ENCODE measurements around the gene RAPGEF3.

Gene RAPGEF3

DNA sequence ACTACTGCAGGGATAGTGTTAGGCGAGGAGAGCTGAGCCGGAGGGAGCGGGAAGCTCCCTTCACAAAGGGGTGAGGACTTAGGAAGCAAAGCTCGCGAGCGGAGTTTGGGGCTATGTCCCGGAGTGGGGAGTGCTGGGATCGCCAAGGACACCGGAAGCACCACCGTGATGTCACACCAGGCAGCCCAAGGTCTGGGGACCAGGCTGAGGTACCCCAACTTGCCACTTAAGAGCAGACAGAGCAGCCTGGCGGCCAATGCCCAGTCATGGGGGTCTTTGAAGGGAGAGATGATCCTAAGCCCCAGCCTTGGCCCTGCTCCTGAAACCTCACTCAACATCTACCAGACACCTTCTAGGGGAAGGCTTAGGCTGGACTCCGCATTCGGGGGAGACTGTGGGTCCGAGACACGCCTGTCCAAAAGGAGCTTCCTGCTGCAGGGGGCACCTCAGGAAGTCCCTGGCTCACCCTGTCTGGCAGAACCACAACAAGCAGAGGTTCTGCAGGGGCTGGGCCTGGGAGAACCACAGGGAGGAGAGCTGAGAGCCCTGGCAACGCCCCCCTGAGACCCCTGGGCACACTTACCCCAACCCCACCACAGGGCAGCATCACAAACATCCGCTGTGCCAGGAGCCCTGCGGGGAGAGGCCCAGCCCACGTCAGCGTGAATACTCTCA, 32.1 kb upstream of the RAPGEF3 start:
- no peak for DNase-seq (ENCODE audit: low spot score)

DNA sequence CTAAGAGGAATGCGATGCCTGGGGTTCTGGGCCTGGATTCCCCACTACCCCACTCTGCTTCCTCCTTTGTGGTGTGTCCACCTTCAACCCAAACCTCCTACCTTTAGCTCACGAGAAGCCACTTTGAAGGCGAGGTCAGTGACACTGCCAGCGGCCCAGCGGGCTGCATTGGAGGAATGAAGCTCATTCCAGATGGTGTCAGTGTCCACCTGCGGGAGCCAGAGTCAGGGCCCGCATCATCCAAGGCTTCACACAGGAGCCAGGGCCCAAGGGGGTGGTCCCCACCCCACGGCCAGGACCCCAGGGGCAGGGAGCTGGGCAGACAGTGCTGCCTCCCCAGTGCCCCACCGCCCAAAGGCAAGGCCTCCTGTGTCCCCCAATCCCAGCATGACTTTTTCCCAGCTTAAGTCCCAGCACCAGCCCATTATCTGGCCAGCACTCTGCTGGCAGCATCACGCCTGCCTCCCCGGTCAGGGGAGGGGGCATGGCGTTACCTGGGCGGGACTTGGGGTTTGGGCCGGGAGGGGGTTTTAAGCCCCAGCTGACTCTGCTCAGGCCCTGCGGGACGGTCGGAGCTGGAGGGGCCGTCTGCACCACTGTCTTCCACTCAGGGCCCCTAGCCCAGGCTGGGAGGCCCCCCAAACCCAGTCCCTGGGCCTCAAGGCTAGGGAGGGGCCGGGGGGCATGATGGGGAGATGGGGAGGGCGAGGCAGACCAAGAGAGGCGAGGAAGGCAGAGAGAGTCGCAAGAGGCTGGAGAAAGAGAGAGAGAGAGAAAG, 31.2 kb upstream of the RAPGEF3 start:
- no peak for DNase-seq (ENCODE audit: low spot score)

DNA sequence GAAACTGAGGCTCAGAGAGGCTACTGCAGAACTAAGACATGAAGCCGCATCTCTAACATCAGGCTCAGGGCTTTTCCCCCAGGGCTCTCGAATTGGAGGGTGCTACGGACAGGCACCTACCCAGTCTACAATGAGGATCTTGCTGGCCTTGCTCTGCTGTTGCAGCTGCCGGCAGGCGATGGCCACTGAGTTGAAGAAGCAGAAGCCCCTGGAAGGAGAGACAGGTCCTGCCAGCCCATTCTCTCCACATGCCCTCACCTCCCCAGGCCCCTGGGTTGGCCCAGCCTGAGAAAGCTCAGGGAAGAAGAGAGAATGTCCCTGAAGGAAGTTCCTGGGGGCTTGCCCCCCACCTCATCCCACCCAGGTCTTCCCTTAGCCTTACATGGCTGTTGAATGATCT, 30.5 kb upstream of the RAPGEF3 start:
- no peak for DNase-seq (ENCODE audit: low spot score)

DNA sequence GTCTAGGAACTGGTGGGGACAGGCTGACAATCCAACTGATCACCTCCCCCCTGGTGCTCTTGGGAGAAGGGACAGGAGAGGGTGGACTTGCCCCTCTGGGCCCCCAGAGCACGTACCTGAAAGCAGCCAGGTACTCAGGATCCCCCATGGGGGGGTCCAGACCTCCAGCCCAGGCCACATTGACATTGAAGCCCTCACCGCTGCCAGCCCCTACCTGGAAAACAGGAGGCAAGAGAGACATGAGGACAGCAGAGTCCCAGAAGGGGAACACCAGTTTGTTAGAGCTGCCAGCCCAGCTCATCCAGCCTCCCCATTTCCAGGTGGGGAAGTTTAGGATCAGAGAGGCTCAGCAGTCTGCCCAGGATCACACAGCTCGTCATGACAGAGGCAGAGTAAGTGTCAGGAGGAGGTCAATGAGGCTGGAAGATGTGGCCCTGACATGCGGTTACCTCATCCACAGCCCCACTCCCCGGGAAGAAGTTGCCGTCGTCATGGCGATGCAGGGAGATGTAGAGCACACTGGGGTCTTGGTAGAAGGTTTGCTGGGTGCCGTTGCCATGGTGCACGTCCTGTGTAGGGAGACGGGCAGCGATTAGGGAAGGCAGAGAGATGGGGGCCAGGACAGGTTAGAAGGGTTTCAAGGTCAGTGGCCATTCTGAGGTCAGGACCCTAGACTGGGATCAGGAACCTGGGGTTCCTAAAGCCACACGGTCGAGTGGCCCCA, 29.1 kb upstream of the RAPGEF3 start:
- DNase-seq (ENCODE audit: low spot score) = no peak

DNA sequence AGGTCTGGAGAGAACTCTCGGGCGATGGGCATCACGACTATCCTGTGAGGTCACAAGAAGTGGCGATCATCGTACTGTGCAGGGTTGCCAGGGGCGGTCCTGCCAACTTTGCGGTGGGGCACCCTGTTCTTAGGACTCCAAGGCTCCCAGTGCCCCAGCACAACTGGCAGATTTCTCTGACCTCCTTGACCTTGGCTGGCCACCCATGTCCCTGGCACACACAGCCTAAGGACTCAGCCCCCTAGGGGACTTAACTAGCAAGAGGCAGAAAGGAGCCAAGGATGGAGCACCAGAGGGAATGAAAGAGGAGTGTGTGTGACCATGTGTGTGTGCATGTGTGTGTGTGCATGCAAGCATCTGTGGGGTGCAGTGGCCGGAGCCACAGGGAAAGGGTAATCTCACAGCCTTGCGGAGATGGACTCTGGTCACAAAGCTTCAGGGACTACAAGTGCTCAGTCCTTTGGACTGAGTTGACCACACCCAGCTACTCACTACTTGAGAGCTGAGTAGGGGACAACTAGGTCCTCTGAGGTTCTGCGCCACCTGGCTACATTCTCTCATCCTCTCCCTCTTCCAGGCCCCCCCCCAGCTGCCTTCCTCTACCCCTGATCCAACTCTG, 28.1 kb upstream of the RAPGEF3 start:
- DNase-seq (ENCODE audit: low spot score) = no peak

DNA sequence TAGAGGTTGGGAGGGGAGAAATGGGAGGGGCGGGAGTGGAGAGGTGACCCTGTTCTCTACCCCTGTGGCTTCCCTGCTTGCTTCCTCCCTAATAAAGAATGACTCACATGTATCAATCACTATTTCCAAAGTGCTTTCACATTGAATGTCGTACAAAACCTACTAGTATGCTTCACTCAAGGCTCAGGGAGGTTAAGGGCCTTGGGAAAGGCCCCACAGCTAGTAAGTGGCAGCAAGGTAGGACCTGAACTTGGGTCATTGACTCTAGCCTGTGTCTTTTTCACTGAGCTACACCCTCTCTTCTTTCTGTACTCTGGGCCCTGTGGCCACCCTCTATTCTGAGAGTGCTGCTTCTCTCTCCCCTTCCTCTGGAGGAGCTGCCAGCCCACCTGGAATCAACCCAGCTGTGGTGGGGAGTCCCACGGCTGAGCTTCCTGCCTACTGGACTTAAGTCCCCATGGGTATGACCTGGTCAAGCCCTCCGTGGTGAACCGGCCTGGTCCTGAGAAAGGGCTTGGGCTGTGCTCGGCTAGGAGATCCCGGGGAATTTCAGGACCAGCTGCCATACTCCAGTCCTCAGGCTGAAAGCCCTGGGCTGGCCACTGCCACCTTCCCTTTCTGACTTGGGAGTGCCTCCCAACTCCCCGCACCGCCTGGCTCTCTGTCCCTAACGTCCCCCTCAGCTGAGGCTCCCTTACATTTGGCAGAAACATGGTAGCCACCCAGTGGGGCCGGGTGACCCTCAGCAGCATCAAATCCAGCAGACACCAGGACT, 27.4 kb upstream of the RAPGEF3 start:
- no peak for DNase-seq (ENCODE audit: low spot score)

DNA sequence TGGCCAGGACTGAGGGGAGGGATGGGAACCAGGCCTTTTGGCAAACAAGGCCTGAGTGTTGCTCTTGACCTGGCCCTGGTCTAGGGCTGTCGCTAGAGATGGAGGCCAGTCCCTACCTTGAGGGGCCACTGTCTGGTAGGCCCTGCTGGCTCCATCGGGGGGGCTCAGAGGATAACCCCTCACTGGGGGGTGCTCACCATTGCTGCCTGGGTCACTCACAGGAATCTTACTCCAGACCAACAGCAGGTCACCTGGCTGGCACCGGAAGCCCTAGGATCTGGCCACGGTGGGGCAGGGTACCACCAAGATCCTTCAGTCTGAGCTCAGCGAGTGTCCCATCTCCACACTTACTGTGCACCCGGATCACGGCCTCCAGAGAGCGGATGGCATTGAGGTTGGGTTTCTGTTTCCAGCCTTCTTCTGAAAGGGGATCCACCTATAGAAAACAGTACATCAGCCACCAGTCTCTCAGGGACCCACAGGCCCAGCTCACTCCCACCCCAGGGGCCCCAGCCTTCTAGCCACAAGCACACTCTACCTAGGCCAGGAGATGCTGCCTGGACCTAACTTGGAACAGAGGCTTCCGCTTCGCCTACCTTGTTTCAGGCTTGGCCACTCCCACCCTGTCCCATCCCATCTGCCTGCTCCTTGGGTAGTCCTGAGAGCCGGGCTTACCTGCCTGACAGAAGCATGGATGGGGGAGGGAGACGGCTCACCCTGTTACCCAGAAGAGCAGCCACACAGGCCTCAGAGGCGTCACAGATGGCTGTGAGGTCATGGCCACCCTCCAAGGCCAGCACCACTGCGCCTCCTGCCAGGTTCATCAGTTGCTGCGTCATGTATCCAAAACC, 26.6 kb upstream of the RAPGEF3 start:
- no peak for DNase-seq (ENCODE audit: low spot score)

DNA sequence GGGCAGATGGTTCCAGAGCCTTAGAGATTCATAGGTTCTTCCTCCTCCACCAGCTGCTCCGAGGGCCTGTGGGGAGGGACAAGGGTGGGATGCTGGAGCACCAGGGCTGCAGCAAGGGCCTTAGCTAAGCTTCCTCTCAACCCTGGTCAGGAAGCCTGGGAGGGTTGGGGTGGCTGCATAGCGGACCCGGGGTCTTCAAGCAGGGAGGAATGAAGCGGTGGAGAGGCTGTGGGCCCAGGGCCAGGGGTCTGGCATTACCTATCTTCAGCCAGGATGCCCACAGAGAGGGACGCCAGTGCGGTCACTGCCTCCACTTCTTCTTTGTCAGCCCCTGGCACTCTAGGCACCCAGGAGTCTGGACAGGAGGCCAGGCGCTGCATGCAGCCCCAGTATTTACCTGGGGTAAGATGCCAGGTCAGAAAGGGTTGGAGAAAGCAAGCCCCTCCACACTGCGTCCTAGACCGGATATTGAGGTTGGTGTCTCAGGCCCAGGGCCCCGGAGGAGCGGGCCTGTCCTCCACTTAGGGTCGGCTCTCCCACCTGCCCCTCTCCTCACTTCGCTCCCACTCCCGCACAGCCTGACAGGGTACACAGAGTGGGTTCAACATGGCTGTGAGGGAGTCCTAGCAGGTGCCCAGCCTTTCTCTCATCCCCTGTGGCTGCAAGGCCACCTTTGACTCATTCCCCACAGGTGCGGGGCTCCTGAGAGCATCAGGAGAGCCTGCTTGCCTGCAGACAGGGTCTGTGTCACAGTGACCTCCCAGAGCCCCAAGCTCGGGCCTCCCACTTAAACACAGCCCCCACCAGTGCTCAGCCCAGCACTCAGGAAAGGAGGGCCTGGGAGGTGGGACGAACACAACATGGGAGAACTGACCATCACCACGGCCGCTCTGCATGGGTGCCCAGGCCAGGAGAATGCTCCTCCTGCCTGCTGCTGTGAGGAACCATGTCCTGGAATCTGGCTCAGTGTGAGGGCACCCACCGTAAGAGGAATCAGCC, 25.4 kb upstream of the RAPGEF3 start:
- DNase-seq (ENCODE audit: low spot score) = no peak

DNA sequence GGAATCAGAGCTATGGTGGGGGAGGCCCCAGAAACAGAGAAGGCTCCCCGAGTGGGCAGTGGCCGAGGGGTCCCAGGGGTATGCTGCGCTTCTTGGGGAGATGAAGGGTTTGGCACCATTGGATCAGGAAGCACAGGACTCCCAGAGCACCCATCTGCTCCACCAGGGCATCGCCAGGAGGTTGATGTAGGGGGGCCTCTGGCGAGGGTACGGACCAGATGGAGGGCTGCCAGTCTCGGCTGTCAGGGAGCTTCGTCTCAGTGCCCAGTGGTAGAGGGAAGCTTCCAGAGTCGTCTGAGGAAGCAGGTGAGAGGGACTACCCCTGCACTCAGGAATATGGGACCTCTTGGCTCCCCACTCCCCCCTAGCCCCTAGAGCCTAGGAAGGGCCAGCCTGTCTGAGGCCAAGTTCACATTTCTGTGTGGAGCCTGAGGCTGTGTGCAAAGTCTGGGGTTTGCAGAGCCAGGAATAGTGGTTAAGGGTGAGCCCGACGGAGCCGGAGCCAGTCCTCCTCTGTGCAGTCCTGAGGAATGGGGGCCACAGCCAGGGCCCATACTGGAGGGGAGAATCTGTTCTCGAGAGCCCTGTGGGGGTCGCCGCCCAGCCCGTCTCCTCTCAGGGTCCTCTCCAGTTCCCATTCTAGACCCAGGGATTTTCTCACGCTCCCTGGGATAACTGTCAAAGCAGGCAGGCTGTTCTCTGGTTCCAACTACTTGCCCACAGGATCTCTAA, 24.5 kb upstream of the RAPGEF3 start:
- no peak for DNase-seq (ENCODE audit: low spot score)

DNA sequence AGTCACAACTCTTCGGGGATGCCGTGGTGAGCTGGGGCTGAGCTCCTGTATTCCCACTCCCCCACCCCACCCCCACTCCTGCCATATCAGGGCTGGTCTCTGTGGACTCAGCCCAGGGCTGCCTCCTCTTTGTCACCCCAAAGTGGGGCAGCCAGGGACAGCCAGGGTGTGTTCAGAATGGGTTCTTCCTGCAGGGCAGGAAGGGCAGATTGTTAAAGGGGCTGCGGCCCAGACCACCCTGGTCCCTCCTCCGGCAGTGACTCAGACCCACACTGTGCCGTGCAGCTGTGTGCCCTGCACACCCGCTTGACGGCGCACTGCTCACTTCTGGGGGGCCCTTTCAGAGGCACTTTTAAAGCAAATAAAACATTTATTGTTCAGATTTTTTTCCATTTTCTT, 23.7 kb upstream of the RAPGEF3 start:
- no peak for DNase-seq (ENCODE audit: low spot score)

DNA sequence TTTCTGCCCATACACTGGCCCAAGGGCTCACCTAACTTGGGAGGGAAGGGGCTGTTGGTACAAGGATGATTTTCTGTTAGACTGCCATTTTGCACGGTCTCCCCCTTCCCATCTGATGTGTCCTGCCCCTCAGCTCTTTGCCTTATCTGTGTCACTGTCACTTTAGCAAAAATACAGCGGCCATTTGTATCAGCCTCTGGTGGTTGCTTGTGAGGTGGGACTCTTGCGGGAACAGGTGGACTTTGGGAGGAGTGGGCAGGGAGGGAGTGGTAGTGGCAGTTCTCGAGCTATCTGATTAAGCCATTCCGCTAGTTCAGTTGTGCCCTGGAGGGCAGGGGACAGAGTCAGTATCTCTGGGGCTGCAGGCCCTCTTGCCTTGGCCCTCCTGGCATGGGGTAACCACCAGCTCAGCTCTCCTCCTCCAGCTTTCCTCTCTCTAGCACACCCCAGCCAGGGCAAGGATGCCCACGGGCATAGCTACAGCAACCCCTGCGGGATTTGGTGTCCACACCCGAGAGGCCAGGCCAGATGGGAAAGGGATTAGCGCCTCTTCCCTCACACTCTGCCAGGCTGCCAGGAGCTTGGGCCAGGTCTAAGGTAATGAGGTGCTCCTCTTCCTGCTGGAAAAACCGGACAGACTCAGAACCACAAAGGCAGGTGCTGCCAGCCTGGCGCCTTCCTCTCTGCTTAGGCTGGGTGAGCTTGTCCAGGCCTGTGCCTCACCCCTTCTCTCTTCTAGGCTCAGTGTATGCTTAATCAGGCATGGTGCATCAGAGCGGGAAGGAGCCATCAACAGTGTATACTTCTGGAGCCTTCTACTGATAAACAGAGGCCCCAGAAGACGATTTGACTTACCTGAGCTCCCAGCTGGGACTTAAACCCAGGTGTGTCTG, 23.0 kb upstream of the RAPGEF3 start:
- DNase-seq (ENCODE audit: low spot score) = no peak

DNA sequence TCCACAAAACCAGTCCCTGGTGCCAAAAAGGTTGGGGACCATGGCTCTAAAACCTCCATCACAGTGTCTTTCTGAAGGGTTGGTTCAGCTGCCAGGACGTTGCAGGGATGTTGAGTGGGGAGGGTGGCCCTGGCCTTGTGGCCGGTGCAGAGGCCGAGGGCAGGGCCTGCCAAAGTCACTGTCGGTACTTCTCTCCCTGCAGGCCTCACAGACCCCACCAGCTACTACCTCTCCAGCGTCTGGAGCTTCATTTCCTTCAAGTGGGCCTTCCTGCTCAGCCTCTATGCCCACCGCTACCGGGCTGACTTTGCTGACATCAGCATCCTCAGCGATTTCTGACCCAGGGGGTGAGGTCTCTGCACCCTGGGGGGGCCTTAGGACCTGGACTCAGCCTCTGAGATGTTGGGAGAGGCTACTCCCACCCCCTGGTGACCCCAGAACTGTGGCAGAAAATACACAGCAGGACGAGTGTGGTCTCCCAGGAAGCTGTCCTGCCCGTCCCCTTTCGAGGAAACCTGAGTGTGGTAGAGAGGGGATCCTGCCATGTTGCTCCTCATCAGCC, 21.3 kb upstream of the RAPGEF3 start:
- no peak for DNase-seq (ENCODE audit: low spot score)

DNA sequence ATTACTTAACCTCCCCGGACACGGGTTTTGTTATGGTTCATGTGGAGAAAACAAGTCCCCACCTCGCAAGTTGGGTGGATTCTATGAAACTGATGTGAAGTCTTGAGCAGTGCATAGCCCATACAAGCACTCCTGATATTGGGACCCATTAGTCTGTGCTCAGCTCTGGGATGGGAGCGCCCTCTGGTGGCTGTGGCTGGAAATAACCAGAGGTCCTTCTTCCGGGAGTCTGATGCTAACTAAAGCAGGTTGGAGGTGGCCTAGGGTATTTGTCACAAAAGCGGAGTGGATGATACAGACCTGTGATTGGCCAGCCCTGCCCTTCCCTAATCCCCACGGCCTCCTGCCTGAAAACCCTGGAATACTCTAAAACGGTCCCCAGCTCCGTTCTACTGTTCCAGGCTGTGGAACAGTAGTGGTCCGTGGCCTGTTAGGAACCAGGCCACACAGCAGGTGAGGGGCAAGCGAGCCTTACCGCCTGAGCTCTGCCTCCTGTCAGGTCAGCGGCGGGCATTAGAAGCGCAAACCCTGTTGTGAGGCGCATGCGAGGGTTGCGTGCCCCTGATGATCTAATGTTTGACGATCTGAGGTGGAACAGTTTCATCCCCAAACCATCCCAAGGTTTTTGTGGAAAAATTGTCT, 20.7 kb upstream of the RAPGEF3 start:
- peak; percentile 93 for DNase-seq (ENCODE audit: low spot score)

DNA sequence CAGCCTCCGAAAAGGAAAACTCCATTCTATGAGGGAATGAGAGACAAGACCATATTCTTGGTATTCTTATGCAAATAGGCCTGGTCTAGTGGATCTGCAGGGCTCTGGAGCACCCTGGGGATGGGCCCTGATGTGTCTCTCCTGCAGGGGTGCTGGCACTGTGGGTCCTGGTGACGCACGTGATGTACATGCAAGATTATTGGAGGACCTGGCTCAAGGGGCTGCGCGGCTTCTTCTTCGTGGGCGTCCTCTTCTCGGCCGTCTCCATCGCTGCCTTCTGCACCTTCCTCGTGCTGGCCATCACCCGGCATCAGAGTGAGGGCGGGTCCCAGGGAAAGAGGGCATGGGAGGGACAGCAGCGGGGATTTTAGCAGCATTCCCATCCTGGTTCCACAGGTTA, 20.2 kb upstream of the RAPGEF3 start:
- DNase-seq (ENCODE audit: low spot score) = no peak

DNA sequence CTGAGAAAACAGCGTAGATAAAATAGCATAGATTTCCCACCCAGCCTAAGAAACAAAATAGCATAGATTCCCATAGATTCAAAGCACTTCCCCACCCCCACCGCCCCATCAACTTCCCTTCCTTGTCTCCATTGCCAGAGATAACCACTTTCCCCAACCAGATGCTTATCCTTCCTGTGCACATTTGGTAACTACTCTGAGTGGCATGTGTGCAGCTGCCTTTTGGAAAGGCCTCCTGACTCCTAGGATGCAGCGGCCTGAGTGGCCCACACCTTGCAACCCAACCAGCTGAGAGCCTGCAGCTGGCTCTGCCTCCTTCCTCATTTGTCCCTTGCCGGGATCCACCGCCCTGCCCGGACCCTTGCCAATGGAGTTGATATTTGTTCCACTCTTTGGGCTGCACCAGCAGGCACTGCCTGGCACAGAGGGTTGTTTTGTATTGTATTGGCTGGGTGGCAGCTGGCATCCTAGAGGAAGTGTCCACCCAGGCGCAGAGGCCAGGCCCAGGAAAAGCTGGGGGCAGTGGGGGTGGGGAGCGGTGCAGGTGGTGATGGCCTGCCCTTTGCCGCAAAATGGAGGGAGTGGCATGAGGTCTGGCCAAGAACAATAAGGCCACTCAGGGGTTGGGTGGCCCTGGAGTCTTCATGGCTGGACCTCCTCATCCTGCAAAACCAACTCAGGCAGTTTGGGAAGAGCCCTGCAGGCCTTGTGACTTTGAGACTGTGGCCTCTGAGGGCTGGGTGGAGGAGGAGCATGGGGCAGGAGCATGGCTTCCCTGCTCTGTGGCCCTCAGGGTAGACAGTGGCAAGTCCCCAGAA, 19.3 kb upstream of the RAPGEF3 start:
- no peak for DNase-seq (ENCODE audit: low spot score)

DNA sequence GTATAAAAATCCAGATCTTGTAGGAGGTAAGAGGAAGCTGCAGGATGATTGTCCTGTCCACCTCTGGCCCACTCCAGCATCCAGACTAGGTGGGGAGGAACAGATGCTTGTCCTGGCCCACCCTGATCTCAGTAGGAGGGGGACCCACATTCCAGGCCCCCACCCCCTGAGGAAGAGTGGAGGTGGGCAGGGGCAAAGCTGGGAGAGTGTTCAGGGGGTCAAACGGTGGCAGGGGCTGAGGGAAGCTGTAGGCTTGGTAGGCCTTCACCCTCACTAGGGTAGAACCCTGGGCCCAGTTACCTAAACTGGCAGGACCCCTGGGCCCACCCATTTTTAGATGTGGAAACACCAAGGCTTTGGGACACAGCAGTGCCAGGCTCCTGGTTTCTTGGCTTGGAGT, 18.5 kb upstream of the RAPGEF3 start:
- no peak for DNase-seq (ENCODE audit: low spot score)

Data from HuH-7 (cell line).